Fibroblast of skin of left quadriceps (primary cell): ENCODE measurements around the gene PBXIP1.

Experiments
- DNase-seq, 2 experiments: peaks; one replicate each; pipeline ENCODE4 v3.0.0-alpha.2; 2013; ENCODE audit warnings: low read depth in 2 of 2

The PBXIP1 gene

DNA sequence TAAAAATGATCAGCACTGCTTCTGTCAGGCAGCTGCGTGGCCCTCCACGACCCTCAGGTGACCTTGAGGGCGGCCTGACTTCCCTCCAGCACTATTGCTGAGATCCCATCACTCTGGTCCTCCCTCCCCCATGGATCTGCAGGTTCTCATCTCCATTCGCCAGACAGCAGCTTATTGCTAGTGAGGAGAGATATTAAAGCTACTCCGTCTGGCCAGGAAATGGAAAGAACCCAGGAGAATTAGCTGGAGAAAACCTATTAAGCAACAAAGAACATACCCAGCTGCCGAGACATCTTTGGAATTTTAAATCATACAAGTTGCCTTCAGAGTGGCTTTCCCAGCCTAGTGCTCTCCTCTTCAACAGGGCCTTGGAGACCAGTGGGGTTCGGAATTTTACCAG, 60.1 kb downstream of the PBXIP1 start:
- DNase-seq, result no peak
